HEK293T (cell line): ENCODE measurements around the gene CYP46A1.

Experiments
- CTCF ChIA-PET: fragments of 350-600 bp; formaldehyde crosslinking; extraction: SDS; loops from one replicate; lab custom pipeline; 2021; ENCODE audit warnings: antibody characterized with exemption, inconsistent platforms; lab: Yijun Ruan, JAX
- POLR2A ChIA-PET: fragments of 350-600 bp; formaldehyde crosslinking; extraction: SDS; loops from one replicate; lab custom pipeline; 2020; ENCODE audit warnings: antibody characterized with exemption, inconsistent platforms; lab: Yijun Ruan, JAX
- DNase-seq: peaks from one replicate; pipeline ENCODE4 v3.0.0; 2012; ENCODE audit warnings: mixed read lengths; ENCODE audit errors: extremely low spot score
- ARNT ChIP-seq: fragments of 450-650 bp; IDR thresholded peaks from 2 replicates; pipeline ENCODE4 v1.6.1; 2017; ENCODE audit warnings: mild to moderate bottlenecking
- BHLHE40 ChIP-seq: fragments of 450-650 bp; IDR thresholded peaks from 2 replicates; pipeline ENCODE4 v1.6.1; 2016; ENCODE audit warnings: mild to moderate bottlenecking, moderate library complexity, borderline replicate concordance
- CTBP1 ChIP-seq: fragments of 450-650 bp; IDR thresholded peaks from 2 replicates; pipeline ENCODE4 v1.6.1; 2016; ENCODE audit warnings: borderline replicate concordance
- ELF4 ChIP-seq: fragments of 450-650 bp; IDR thresholded peaks from 2 replicates; pipeline ENCODE4 v1.6.1; 2017; ENCODE audit warnings: antibody characterized with exemption
- FOXA1 ChIP-seq: fragments of 450-650 bp; IDR thresholded peaks from 2 replicates; pipeline ENCODE4 v1.6.1; 2016; ENCODE audit warnings: mild to moderate bottlenecking
- FOXK2 ChIP-seq: fragments of 450-650 bp; IDR thresholded peaks from 2 replicates; pipeline ENCODE4 v1.6.1; 2016; ENCODE audit warnings: mild to moderate bottlenecking
- FOXM1 ChIP-seq: fragments of 450-650 bp; IDR thresholded peaks from 2 replicates; pipeline ENCODE4 v1.6.1; 2017; ENCODE audit warnings: mild to moderate bottlenecking, borderline replicate concordance
- HDGF ChIP-seq: fragments of 450-650 bp; IDR thresholded peaks from 2 replicates; pipeline ENCODE4 v1.6.1; 2017; ENCODE audit warnings: antibody characterized with exemption, borderline replicate concordance
- L3MBTL2 ChIP-seq: fragments of 450-650 bp; conservative IDR thresholded peaks from 2 replicates; pipeline ENCODE4 v1.6.1; 2016; ENCODE audit warnings: mild to moderate bottlenecking
- LEF1 ChIP-seq: fragments of 450-650 bp; IDR thresholded peaks from 2 replicates; pipeline ENCODE4 v1.6.1; 2017; ENCODE audit warnings: mild to moderate bottlenecking, borderline replicate concordance
- NFRKB ChIP-seq: fragments of 450-650 bp; IDR thresholded peaks from 2 replicates; pipeline ENCODE4 v1.6.1; 2016; ENCODE audit warnings: mild to moderate bottlenecking, moderate library complexity
- SP1 ChIP-seq: fragments of 450-650 bp; IDR thresholded peaks from 2 replicates; pipeline ENCODE4 v1.6.1; 2017
- SUZ12 ChIP-seq: fragments of 450-650 bp; IDR thresholded peaks from 2 replicates; pipeline ENCODE4 v1.6.1; 2016; ENCODE audit warnings: mild to moderate bottlenecking
- TARDBP ChIP-seq: fragments of 450-650 bp; IDR thresholded peaks from 2 replicates; pipeline ENCODE4 v1.6.1; 2016
- ZNF384 ChIP-seq: fragments of 450-650 bp; IDR thresholded peaks from 2 replicates; pipeline ENCODE4 v1.6.1; 2016
- TF ChIP-seq, protein P1 (sequence below): fragments of 450-650 bp; IDR thresholded peaks from 2 replicates; pipeline ENCODE4 v1.6.1; 2016

CYP46A1 gene

GRCh38 chr14:99655521-99655920 is 28.6 kb upstream of the CYP46A1 start:
- CTCF ChIA-PET, result interaction anchor here (0.7 kb wide), 1 partner anchor 13 kb away, joined by 3 read pairs; no protein-coding TSS in a partner anchor
- TF ChIP-seq NFRKB (no peak), LEF1 (no peak), TARDBP (no peak), SUZ12 (no peak), ZNF384 (no peak), SP1 (no peak), FOXK2 (no peak), FOXM1 (no peak), CTBP1 (no peak), ARNT (no peak), FOXA1 (no peak), HDGF (no peak), ELF4 (no peak), BHLHE40 (no peak), L3MBTL2 (no peak)
- TF ChIP-seq, protein P1, sequence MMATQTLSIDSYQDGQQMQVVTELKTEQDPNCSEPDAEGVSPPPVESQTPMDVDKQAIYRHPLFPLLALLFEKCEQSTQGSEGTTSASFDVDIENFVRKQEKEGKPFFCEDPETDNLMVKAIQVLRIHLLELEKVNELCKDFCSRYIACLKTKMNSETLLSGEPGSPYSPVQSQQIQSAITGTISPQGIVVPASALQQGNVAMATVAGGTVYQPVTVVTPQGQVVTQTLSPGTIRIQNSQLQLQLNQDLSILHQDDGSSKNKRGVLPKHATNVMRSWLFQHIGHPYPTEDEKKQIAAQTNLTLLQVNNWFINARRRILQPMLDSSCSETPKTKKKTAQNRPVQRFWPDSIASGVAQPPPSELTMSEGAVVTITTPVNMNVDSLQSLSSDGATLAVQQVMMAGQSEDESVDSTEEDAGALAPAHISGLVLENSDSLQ, result no peak
- POLR2A ChIA-PET, result no interaction called here
- DNase-seq, result no peak

- no peak for DNase-seq
- ChIA-PET POLR2A (no interaction called here), CTCF (interaction anchor here (0.7 kb wide), 2 partner anchors 12 to 28 kb away, joined by 3 read pairs; no protein-coding TSS in a partner anchor)
- no peak for TF ChIP-seq ELF4
- no peak for TF ChIP-seq FOXM1
- no peak for TF ChIP-seq HDGF
- no peak for TF ChIP-seq ARNT
- TF ChIP-seq NFRKB, result no peak
- no peak for TF ChIP-seq FOXK2
- TF ChIP-seq TARDBP, result no peak
- no peak for TF ChIP-seq FOXA1
- TF ChIP-seq, protein P1, result no peak
- TF ChIP-seq SUZ12, result no peak
- TF ChIP-seq CTBP1, result no peak
- no peak for TF ChIP-seq L3MBTL2
- no peak for TF ChIP-seq SP1
- TF ChIP-seq BHLHE40, result no peak
- no peak for TF ChIP-seq LEF1
- TF ChIP-seq ZNF384, result no peak
Observed at GRCh38 chr14:99656171-99656570, 27.9 kb upstream of the CYP46A1 start.

- CTCF ChIA-PET, result no interaction called here
- DNase-seq, result no peak
- TF ChIP-seq LEF1 (no peak), FOXM1 (no peak), SUZ12 (no peak)
- POLR2A ChIA-PET, result interaction anchor here (2.2 kb wide), 1 partner anchor 26 kb away, joined by 8 read pairs; the partner anchor contains the start of gene CYP46A1
Observed at GRCh38 chr14:99657645-99658155, 26.4 kb upstream of the CYP46A1 start.

- TF ChIP-seq FOXK2 (no peak), SUZ12 (no peak), FOXA1 (no peak), TARDBP (no peak), FOXM1 (no peak), BHLHE40 (no peak), ARNT (no peak), LEF1 (no peak), ZNF384 (no peak), CTBP1 (no peak), L3MBTL2 (no peak), ELF4 (no peak), NFRKB (no peak)
- TF ChIP-seq, protein P1, result no peak
- DNase-seq, result no peak
- POLR2A ChIA-PET, result interaction anchor here (0.6 to 2.2 kb wide), 3 partner anchors 11 to 186 kb away, joined by 3 to 8 read pairs (median 3); partner anchors contain the start of gene CYP46A1
- CTCF ChIA-PET, result no interaction called here
Observed at GRCh38 chr14:99658218-99658845, 25.8 kb upstream of the CYP46A1 start.

GRCh38 chr14:99659333-99659741 is 24.8 kb upstream of the CYP46A1 start:
- TF ChIP-seq ARNT, result no peak
- TF ChIP-seq HDGF, result no peak
- no peak for TF ChIP-seq CTBP1
- no peak for TF ChIP-seq ELF4
- TF ChIP-seq ZNF384, result no peak
- TF ChIP-seq LEF1, result no peak
- no peak for TF ChIP-seq FOXM1
- TF ChIP-seq TARDBP, result no peak
- POLR2A ChIA-PET, result interaction anchor here (2.2 kb wide), 1 partner anchor 25 kb away, joined by 8 read pairs; the partner anchor contains the start of gene CYP46A1
- no peak for DNase-seq
- CTCF ChIA-PET, result no interaction called here
